ENCODE data around the gene ATXN7.

DNA sequence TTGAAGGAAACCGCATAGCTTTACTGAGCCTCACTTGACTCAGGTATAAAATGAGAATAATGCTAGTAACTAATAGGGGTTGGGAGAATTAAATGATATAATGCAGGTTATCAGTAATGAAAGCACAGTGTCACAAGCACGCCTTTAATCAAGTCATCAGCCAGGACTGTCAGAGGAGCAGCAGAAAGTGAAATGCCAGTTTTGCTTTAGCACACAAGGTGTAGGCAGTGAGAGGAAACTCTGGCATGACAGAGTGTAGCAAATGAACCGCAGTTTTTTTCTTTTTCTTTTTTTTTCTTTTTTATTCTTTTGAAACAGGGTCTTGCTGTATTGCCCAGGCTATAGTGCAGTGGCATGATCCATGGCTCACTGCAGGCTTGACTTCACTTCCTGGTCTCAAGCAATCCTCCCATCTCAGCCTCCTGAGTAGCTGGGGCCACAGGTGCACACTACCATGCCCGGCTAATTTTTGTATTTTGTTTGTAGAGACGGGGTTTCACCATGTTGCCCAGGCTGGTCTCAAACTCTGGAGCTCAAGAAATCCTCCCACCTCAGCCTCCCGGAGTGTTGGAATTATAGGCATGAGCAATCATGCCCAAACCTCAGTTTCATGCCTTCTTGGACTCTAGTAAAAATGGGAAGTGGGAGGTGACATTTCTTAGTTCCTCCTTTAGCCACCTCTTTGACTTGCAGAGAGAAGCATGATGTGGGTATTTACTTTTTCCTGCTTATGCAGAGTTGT, 58.2 kb downstream of the ATXN7 start:
- TF ChIP-seq CTCF (conservative IDR thresholded peaks at IDR 0.05 in 1 of 2, IDR thresholded peaks at IDR 0.05 in 1 of 2; ENCODE audit: low read depth in 1 of 2, low read length in 2 of 2) (no peak), EZH2 (IDR thresholded peaks at IDR 0.05; ENCODE audit: low read length, missing control alignments) (no peak)

All from fibroblast of lung (primary cell).